Measurements from ENCODE around the gene TLCD3B.
"Not testable (repeated sequence)": the region's sequence is repeated elsewhere in the genome, so short reads cannot be mapped to it uniquely, and the experiment has no call there.

Gene TLCD3B

DNA sequence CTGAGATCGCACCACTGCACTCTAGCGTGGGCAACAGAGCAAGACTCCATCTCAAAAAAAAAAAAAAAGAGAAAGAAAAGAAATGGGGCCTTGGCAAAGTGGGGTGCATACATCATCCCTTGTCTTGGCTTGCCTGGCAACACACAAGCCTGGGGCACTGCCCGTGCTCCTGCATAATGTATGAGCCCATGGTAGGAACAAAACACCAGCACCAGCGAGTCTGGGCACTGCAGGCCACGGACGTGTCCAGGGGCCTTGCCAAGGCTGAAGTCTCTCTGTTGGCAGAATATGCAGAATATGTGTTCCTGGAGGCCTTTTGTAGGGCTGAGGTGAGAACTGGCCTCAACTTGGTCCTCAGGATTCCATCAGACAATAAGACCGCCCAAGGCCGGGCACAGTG lies 18.8 kb upstream of the TLCD3B start:
- H3K36me3 Mint-ChIP-seq (ENCODE audit: low read depth), result no peaks in the 10 kb centered on the region
- peaks cover 7% of the 10 kb centered on the region for H3K27me3 Mint-ChIP-seq (ENCODE audit: low read depth)
- H3K4me1 Mint-ChIP-seq (ENCODE audit: low read depth), result peaks cover 17% of the 10 kb centered on the region
- H3K27ac Mint-ChIP-seq, result no peak overlapping the region
- no peak overlapping the region for H3K4me3 Mint-ChIP-seq
- H3K9me3 Mint-ChIP-seq, result no peaks in the 10 kb centered on the region

DNA sequence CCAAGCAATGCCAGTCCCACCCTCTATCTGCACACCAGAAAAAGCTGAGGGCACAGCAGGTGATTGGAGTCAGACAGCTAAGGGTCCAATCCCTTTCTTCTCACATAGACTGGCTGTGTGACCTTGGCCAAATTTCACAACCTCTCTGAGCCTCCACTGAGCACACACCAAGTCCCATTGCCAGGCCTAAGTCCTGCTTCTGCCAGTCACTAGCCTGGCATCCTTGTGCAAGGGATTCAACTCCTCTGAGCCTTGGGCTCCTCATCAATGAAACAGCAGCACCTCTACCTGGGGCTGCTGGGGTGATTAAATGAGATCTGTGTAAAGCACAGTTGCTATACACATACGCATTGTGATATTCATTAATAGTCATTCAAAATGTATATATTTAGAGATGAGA lies 15.5 kb upstream of the TLCD3B start:
- Mint-ChIP-seq H3K27me3 (ENCODE audit: low read depth) (peaks cover 9% of the 10 kb centered on the region), H3K27ac (no peak overlapping the region), H3K4me3 (no peak overlapping the region), H3K4me1 (ENCODE audit: low read depth) (peaks cover 6% of the 10 kb centered on the region), H3K36me3 (ENCODE audit: low read depth) (no peaks in the 10 kb centered on the region), H3K9me3 (no peaks in the 10 kb centered on the region)

DNA sequence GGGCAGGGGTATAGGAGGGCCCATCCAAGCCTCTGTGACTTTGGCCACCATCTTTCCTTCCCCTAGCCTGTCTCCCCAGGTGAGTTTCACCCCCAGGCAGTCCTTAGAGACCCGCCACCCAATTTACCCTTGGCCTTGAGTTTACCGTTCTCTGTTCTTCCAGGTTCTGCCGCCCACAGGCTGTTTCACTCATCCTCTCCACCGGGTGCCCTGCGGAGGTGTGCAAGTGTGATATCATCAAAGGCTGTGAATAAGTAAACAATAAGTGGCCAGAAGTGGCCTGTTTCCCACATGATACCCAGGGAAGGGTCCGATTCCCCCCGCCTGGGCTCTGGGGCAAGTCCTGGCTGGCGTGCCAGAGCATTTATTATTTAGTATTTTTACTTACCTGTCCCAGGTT lies 15.1 kb upstream of the TLCD3B start:
- H3K36me3 Mint-ChIP-seq (ENCODE audit: low read depth), result no peaks in the 10 kb centered on the region
- H3K9me3 Mint-ChIP-seq, result no peaks in the 10 kb centered on the region
- H3K27me3 Mint-ChIP-seq (ENCODE audit: low read depth), result peaks cover 11% of the 10 kb centered on the region
- no peak overlapping the region for H3K4me3 Mint-ChIP-seq
- H3K4me1 Mint-ChIP-seq (ENCODE audit: low read depth), result peaks cover 4% of the 10 kb centered on the region
- no peak overlapping the region for H3K27ac Mint-ChIP-seq

DNA sequence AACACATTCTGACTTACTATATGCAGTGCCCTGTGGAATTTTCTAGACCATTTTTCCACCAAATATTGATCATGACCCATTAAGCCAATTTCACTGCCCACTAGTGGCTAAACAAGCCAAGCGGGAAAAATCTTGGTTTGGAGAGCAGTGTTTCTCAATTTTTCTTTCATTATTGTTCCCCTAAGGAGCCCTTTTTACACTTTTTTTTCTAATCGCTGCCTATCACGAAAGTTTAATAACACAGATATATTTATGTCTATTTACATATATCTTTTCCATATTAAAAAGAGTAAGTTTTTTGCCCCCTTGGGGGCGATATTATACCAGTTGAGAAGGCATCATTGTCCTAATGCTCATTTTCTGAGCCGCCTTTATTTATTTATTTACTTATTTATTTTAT lies 10.8 kb upstream of the TLCD3B start:
- no peak overlapping the region for H3K27ac Mint-ChIP-seq

DNA sequence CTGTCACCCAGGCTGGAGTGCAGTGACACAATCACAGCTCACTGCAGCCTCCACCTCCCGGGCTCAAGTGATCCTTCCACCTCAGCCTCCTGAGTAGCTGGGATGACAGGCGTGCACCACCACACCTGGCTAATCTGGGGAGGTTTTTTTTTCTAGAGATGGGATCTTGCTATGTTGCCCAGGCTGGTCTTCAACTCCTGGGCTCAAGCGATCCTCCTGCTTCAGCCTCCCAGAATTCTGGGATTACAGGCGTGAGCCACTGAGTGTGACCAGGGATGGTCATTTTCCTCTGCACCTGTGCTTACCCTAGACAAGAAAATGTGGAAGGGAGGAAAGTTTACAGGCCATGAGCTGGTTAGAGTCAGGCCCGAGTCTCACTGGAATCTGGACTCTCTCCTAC lies 9.6 kb upstream of the TLCD3B start:
- not testable (repeated sequence) for H3K36me3 Mint-ChIP-seq (ENCODE audit: low read depth); H3K4me1 Mint-ChIP-seq (ENCODE audit: low read depth); H3K9me3 Mint-ChIP-seq; H3K4me3 Mint-ChIP-seq; H3K27ac Mint-ChIP-seq
- peaks cover 22% of the 10 kb centered on the region for H3K27me3 Mint-ChIP-seq (ENCODE audit: low read depth)

More for the DNA sequence above, 10.8 kb upstream of the TLCD3B start:
- Mint-ChIP-seq H3K27me3 (ENCODE audit: low read depth) (peaks cover 20% of the 10 kb centered on the region), H3K9me3 (no peaks in the 10 kb centered on the region), H3K4me1 (ENCODE audit: low read depth) (peaks cover 4% of the 10 kb centered on the region), H3K4me3 (no peak overlapping the region), H3K36me3 (ENCODE audit: low read depth) (no peaks in the 10 kb centered on the region)

DNA sequence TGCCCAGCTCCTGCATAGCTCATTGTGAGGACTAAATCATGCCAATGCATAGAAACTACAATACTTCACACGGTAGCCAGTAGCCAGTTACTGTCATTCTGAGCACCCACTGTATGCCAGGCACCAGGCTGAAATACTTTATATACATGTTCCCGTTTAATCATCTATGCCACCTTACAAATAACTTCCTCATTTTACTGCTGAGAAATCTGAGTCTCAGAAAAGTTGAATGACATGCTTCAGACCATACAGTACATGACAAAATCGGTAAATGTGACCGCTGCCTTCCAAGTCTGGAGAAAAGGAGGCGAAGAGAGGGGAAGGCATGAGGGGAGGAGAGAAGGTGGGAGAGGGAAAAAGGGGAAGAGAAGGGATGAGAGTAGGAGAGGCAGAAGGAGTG lies 9.2 kb upstream of the TLCD3B start:
- Mint-ChIP-seq H3K27me3 (ENCODE audit: low read depth) (peaks cover 26% of the 10 kb centered on the region), H3K36me3 (ENCODE audit: low read depth) (no peaks in the 10 kb centered on the region), H3K9me3 (no peaks in the 10 kb centered on the region), H3K4me1 (ENCODE audit: low read depth) (peaks cover 5% of the 10 kb centered on the region), H3K27ac (no peak overlapping the region), H3K4me3 (no peak overlapping the region)

DNA sequence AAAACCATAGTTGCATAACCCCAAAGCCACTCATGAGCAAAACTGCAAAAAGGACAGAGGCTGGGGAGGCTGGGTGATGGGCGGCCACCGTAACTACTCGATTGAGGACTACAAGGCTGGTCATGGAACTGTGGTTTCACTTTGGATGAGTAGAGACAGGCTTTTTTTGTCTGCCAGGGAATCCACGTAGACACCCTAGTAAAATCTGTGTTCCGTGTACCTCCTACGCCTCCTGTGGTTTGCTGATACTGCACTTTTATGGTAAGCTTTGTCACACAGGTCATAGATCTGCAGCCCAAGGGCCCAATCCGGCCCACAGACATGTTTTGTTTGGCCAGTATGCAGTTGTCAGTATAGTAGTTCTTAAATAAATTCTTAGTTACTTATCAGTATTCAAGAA lies 2.2 kb upstream of the TLCD3B start:
- Mint-ChIP-seq H3K36me3 (ENCODE audit: low read depth) (peaks cover 2% of the 10 kb centered on the region), H3K27ac (no peak overlapping the region), H3K4me3 (no peak overlapping the region), H3K27me3 (ENCODE audit: low read depth) (peaks cover 51% of the 10 kb centered on the region), H3K9me3 (no peaks in the 10 kb centered on the region), H3K4me1 (ENCODE audit: low read depth) (peaks cover 10% of the 10 kb centered on the region)

DNA sequence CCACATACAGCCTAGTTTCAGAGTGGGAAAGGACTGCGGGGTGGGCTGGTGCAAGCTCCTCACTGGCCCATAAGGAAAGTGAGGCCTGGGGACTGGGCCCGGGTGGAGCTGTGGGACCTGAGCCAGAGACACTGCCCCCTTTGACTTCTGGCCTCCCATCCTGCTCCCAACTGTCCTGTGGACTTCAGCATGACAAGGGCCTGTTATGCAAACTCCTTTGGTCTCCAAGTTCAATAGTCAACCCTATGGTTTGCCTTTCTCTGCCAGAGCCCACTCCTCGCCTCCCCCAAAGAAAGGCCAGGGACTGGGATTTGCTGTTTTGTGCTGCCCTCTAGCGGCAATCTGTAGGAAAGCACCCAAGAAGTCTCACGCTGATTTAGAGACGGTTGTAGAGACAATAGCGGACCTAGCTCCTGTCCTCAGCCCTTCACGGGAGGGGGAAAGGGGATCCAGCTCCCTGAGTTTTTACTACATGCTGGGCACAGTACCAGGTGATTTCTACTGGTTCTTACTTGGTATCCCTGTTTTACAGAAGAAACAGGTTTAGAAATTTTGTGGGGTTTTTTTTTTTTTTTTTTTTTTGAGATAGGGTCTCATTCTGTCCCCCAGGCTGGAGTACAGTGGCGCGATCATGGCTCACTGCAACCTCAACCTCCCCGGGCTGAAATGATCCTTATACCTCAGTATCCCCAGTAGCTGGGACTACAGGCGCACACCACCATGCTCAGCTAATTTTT lies 1.2 kb upstream of the TLCD3B start:
- Mint-ChIP-seq H3K4me3 (no peak overlapping the region), H3K4me1 (ENCODE audit: low read depth) (peaks cover 12% of the 10 kb centered on the region), H3K36me3 (ENCODE audit: low read depth) (peaks cover 2% of the 10 kb centered on the region), H3K27ac (no peak overlapping the region), H3K27me3 (ENCODE audit: low read depth) (peaks cover 54% of the 10 kb centered on the region), H3K9me3 (no peaks in the 10 kb centered on the region)

DNA sequence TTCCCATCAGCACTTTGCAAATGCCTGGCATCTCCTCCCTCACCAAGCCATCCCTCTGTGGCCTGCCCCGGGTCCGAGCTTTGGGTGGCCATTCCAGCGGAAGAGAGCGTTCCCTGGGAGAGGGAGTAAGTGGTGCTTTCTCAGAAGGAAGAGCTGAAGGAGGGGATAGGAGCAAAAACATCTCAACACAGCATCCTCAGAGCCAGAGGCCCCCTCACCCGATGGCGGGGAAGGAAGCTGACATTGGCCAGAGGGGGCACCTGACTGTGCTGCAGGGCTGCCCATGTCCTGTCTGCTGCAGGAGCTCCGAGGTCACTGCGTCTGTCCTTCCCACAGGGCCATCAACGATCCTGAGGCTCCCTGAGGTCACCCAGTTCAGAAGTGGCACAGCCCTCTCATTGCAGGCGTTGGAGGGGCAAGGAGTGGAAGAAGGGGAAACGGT lies 427 bp upstream of the TLCD3B start:
- Mint-ChIP-seq H3K4me1 (ENCODE audit: low read depth) (peaks cover 12% of the 10 kb centered on the region), H3K27ac (no peak overlapping the region), H3K9me3 (no peaks in the 10 kb centered on the region), H3K36me3 (ENCODE audit: low read depth) (peaks cover 2% of the 10 kb centered on the region), H3K27me3 (ENCODE audit: low read depth) (peaks cover 59% of the 10 kb centered on the region), H3K4me3 (no peak overlapping the region)

DNA sequence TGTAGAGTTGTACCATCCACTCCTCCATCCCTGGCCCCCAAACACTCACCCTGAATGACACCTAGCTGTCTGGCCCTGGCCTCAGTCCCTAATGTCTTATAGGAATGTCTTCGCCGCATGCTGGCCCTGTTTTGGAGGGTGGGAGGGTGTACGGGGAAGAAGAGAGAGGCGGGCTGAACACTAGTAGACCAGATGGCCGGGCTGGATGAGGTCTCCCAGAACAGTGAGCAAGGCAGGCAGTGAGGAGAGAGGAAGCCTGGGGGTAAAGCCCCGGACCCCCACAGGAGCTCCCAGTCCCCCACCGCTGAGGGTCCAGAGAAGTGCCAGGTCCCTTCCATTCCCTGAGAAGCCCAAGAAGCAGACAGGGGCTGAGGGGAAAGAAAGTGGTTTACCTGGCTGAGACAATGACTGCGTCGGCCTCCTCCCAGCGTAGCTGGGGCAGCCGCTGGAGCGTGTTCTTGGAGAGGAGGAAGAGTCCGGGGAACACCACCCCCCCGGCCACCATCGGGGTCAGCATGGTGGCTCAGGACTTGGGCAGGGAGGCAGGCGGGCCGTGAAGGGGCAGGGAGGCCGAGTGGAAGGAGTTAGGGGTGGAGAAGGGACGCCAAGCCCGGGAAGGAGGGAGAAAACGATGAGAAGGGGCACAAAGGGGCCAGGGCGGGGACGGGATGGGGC lies 923 bp downstream of the TLCD3B start:
- Mint-ChIP-seq H3K4me1 (ENCODE audit: low read depth) (peaks cover 8% of the 10 kb centered on the region), H3K4me3 (no peak overlapping the region), H3K9me3 (no peaks in the 10 kb centered on the region), H3K36me3 (ENCODE audit: low read depth) (peaks cover 2% of the 10 kb centered on the region), H3K27me3 (ENCODE audit: low read depth) (peaks cover 52% of the 10 kb centered on the region), H3K27ac (no peak overlapping the region)

DNA sequence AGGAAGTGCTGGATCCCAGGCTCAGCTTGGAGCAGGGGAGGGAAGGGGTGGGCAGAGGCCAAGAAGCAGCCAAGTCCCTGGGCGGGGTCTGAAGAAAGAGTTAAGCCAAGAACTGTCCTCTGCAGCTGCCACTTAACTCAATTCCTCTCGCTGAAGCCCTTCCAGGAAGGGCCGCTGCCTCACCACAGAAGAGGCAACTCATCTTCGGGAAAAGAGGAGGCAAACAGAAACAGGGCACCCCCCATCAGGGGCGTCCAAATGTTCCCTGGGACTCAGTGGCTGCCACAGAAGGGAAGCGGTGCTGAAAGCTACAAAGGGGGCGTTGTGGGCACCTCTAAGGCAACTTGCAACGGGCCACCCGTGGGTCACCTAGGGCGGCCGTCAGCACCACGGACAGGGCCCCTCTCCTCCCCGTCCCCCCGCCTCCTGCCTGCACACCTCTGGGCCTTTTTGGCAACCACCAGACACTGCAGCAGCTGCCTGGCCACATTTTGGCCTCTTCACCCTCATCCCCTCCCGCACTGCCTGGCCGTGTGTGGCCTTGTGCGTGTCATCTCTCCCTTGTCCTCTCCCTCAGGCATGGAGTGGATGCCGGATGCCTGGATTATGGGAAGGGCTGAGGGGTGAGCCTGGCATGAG lies 2.5 kb downstream of the TLCD3B start:
- Mint-ChIP-seq H3K4me1 (ENCODE audit: low read depth) (peaks cover 7% of the 10 kb centered on the region), H3K27ac (no peak overlapping the region), H3K36me3 (ENCODE audit: low read depth) (peaks cover 2% of the 10 kb centered on the region), H3K9me3 (no peaks in the 10 kb centered on the region), H3K27me3 (ENCODE audit: low read depth) (peaks cover 51% of the 10 kb centered on the region), H3K4me3 (no peak overlapping the region)

DNA sequence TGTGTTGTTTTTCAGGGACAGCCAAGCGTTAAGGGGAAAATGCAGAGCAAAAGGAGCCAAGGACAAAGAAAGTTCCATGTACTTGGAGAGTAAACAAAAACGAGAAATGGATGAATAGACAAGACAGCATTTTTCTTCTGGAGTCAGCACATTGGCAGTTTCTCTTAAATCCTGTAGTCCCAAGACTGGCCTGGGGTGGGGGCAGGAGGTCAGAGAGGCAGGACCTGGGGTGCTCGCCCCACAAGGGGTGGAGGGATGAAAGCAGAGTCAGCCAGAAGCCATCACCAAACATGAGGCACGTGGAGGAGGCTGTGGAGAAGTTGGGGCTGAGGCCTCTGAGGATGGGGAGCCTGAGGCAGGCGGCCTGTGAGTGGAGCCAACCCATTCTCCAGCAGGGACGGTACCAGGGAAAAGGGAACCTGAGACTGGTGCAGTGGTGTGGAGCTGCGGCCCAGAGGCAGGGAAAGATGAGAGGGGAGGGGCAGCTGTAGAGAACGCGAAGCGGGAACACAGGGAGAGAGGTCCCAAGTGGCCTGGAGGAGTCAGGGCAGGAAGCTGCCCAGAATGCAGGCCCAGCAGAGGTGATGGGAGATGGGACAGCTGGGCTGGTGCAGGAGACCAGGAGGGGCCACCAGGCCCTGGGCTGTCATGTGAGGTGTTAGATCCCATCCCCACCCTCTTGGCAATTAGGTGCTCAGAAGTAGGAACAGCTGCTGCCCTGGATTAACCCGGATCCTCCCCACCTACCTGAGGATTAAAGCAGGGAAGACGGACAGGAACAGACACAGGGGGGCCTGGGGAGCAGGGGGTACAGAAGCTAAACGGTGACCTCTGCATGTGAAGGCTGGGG lies 3.3 kb downstream of the TLCD3B start:
- H3K4me1 Mint-ChIP-seq (ENCODE audit: low read depth), result peaks cover 7% of the 10 kb centered on the region
- no peak overlapping the region for H3K27ac Mint-ChIP-seq
- H3K4me3 Mint-ChIP-seq, result no peak overlapping the region
- peaks cover 2% of the 10 kb centered on the region for H3K36me3 Mint-ChIP-seq (ENCODE audit: low read depth)
- no peaks in the 10 kb centered on the region for H3K9me3 Mint-ChIP-seq
- peaks cover 51% of the 10 kb centered on the region for H3K27me3 Mint-ChIP-seq (ENCODE audit: low read depth)

DNA sequence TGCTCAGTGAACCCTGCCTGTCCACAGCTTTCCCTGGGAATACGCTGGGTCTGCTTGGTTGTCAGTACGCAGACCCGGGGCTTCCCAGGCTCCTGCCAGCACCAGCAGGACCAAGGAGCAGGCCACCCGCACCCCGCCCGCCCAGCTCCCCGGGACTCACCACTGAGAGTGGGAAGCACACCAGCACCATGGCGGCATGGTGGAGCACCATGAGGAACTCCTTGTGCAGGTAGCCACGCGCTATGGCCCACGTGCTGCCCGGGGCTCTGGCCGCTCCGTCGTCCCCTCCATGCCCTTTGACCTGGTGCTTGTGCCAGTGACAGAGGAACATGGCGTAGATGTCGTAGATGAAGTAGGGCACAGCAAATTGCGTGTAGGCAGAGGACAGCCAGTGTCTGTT lies 4.6 kb downstream of the TLCD3B start:
- H3K4me1 Mint-ChIP-seq (ENCODE audit: low read depth), result peaks cover 3% of the 10 kb centered on the region
- no peaks in the 10 kb centered on the region for H3K9me3 Mint-ChIP-seq

DNA sequence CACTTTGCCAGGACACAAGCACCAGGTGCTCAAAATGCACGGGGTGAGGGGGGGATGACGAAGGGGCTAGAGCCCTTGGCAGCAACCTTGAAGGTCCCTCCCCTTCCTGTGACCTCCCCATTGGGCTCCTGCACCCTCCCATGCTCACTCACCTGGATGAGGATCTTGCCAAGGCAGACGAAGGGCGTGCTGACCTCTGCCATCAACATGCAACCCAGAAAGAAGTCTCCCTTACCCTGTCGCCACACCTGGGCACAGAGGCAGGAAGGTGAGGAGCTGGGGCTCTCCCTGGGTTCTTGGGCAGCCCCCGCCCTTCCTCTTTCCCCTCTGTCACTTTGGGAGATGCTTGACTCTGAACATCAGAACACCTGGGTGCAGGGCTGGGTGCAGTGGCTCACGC lies 5.5 kb downstream of the TLCD3B start:
- Mint-ChIP-seq H3K4me1 (ENCODE audit: low read depth) (peaks cover 8% of the 10 kb centered on the region), H3K27me3 (ENCODE audit: low read depth) (peaks cover 46% of the 10 kb centered on the region)

More for the DNA sequence above, 4.6 kb downstream of the TLCD3B start:
- Mint-ChIP-seq H3K36me3 (ENCODE audit: low read depth) (no peaks in the 10 kb centered on the region), H3K27me3 (ENCODE audit: low read depth) (peaks cover 40% of the 10 kb centered on the region), H3K27ac (no peak overlapping the region), H3K4me3 (no peak overlapping the region)

More for the DNA sequence above, 5.5 kb downstream of the TLCD3B start:
- no peak overlapping the region for H3K27ac Mint-ChIP-seq
- no peak overlapping the region for H3K4me3 Mint-ChIP-seq
- no peaks in the 10 kb centered on the region for H3K9me3 Mint-ChIP-seq
- H3K36me3 Mint-ChIP-seq (ENCODE audit: low read depth), result no peaks in the 10 kb centered on the region
